SU-DHL-6 (cell line): ENCODE data around the gene SLC18A2.

Source experiments
- H2AFZ ChIP-seq: fragments of 200-600 bp; sonication (generic); 2 replicates; pipeline ENCODE4 v1.6.1; 2014; ENCODE audit warnings: low read depth, mild to moderate bottlenecking, moderate library complexity, mixed read lengths, antibody characterized with exemption, low read length; ENCODE audit not compliant: severe bottlenecking
- H3F3A ChIP-seq: fragments of 200-600 bp; shearing (Covaris generic); 2 replicates; pipeline ENCODE4 v1.6.0; 2016; ENCODE audit warnings: antibody characterized with exemption, mild to moderate bottlenecking; ENCODE audit not compliant: insufficient read depth
- H3K27ac ChIP-seq: fragments of 200-600 bp; sonication (generic); 2 replicates; pipeline ENCODE4 v1.5.1; 2016; ENCODE audit warnings: low read depth, mild to moderate bottlenecking, low read length, moderate library complexity, mixed read lengths
- H3K27me3 ChIP-seq: fragments of 200-600 bp; sonication (generic), shearing (Covaris generic); 2 replicates; pipeline ENCODE4 v1.6.0; 2014; ENCODE audit warnings: mild to moderate bottlenecking, low read length
- H3K36me3 ChIP-seq: fragments of 200-600 bp; sonication (generic); 2 replicates; pipeline ENCODE4 v1.6.1; 2014; ENCODE audit warnings: mild to moderate bottlenecking, low read length, mixed read lengths
- H3K4me2 ChIP-seq: fragments of 300-600, 200-600 bp; shearing (Covaris generic), sonication (generic); 2 replicates; pipeline ENCODE4 v1.6.0; 2014; ENCODE audit warnings: low read length, low read depth, mild to moderate bottlenecking; ENCODE audit not compliant: poor library complexity, severe bottlenecking
- H3K4me3 ChIP-seq: fragments of 200-600 bp; sonication (generic); 2 replicates; pipeline ENCODE4 v1.5.1; 2014; ENCODE audit warnings: antibody characterized with exemption, low read length, mild to moderate bottlenecking, mixed read lengths; ENCODE audit not compliant: insufficient read depth, poor library complexity, severe bottlenecking
- H3K79me2 ChIP-seq: fragments of 200-600 bp; sonication (generic); 2 replicates; pipeline ENCODE4 v1.6.1; 2014; ENCODE audit warnings: mild to moderate bottlenecking, low read length, moderate library complexity; ENCODE audit not compliant: insufficient read depth
- H3K9ac ChIP-seq: fragments of 200-600 bp; sonication (generic); 2 replicates; pipeline ENCODE4 v1.7.0; 2014; ENCODE audit warnings: mild to moderate bottlenecking, low read length
- H3K9me2 ChIP-seq: fragments of 200-600 bp; sonication (generic); replicated peaks from 2 replicates; pipeline ENCODE4 v1.6.1; 2014; ENCODE audit warnings: low read length; ENCODE audit not compliant: insufficient read depth
- H3K9me3 ChIP-seq: fragments of 200-600 bp; sonication (generic); 2 replicates; pipeline ENCODE4 v1.6.1; 2014; ENCODE audit warnings: low read length, mixed read lengths; ENCODE audit not compliant: insufficient read depth
- H4K20me1 ChIP-seq: fragments of 200-600 bp; sonication (generic); 2 replicates; pipeline ENCODE4 v1.6.1; 2014; ENCODE audit warnings: low read depth, mild to moderate bottlenecking, antibody characterized with exemption, low read length, moderate library complexity, mixed read lengths
- CTCF ChIP-seq: fragments of 200-600 bp; sonication (generic); IDR thresholded peaks from one replicate; pipeline ENCODE4 v1.5.1; 2017; ENCODE audit warnings: antibody characterized with exemption, mild to moderate bottlenecking, low read length, moderate library complexity; ENCODE audit not compliant: insufficient read depth, poor library complexity, severe bottlenecking
- EZH2phosphoT487 ChIP-seq: fragments of 200-600 bp; sonication (generic), shearing (Covaris generic); conservative IDR thresholded peaks from 2 replicates; pipeline ENCODE4 v1.6.1; 2018; ENCODE audit warnings: mild to moderate bottlenecking, antibody characterized with exemption, low read length, moderate library complexity, mixed read lengths

The SLC18A2 gene

GRCh38 chr10:117312430-117312829 is 71.5 kb downstream of the SLC18A2 start:
- Histone ChIP-seq H3K4me3 (no peak overlapping the region), H4K20me1 (no peaks in the 10 kb centered on the region), H3K27me3 (no peaks in the 10 kb centered on the region), H3K27ac (no peak overlapping the region), H3K4me2 (no peak overlapping the region), H3F3A (no peaks in the 10 kb centered on the region), H3K36me3 (no peaks in the 10 kb centered on the region), H3K79me2 (no peaks in the 10 kb centered on the region), H3K9me2 (no peaks in the 10 kb centered on the region), H3K9me3 (no peaks in the 10 kb centered on the region), H3K9ac (no peak overlapping the region), H2AFZ (no peak overlapping the region)
- TF ChIP-seq EZH2phosphoT487 (no peak), CTCF (no peak)

GRCh38 chr10:117313641-117314040 is 72.7 kb downstream of the SLC18A2 start:
- Histone ChIP-seq H3K9me3 (no peaks in the 10 kb centered on the region), H2AFZ (no peak overlapping the region), H3K36me3 (0 out of 2 replicates have a peak, but pooled peaks cover 4% of the 10 kb centered on the region), H3K9me2 (no peaks in the 10 kb centered on the region), H3F3A (no peaks in the 10 kb centered on the region), H3K9ac (no peak overlapping the region), H3K4me2 (no peak overlapping the region), H4K20me1 (no peaks in the 10 kb centered on the region), H3K4me3 (no peak overlapping the region), H3K79me2 (no peaks in the 10 kb centered on the region), H3K27me3 (no peaks in the 10 kb centered on the region), H3K27ac (no peak overlapping the region)
- TF ChIP-seq CTCF (no peak), EZH2phosphoT487 (no peak)

GRCh38 chr10:117316701-117317100 is 75.8 kb downstream of the SLC18A2 start:
- 0 out of 2 replicates have a peak, but pooled peaks cover 4% of the 10 kb centered on the region for H3K36me3 ChIP-seq

More at GRCh38 chr10:117316701-117317100, 75.8 kb downstream of the SLC18A2 start:
- H3K9ac ChIP-seq = no peak overlapping the region
- peaks cover 4% of the 10 kb centered on the region; the same call in 1 of the 2 replicates for H3F3A ChIP-seq
- H3K27me3 ChIP-seq = no peaks in the 10 kb centered on the region
- no peak for TF ChIP-seq EZH2phosphoT487
- no peak for TF ChIP-seq CTCF
- no peaks in the 10 kb centered on the region for H3K9me2 ChIP-seq
- peaks cover 9% of the 10 kb centered on the region; the same call in 1 of the 2 replicates for H3K79me2 ChIP-seq
- no peak overlapping the region for H3K4me3 ChIP-seq
- H4K20me1 ChIP-seq = peaks cover 14% of the 10 kb centered on the region
- no peak overlapping the region for H3K27ac ChIP-seq
- H3K4me2 ChIP-seq = no peak overlapping the region
- H2AFZ ChIP-seq = no peak overlapping the region
- no peaks in the 10 kb centered on the region for H3K9me3 ChIP-seq
